DND-41 (cell line): ENCODE results near the gene RAB39B.
"Not testable (repeated sequence)": the region's sequence is repeated elsewhere in the genome, so short reads cannot be mapped to it uniquely, and the experiment has no call there.

Experiments
- ATAC-seq: fragments of 200-7000 bp; cut with Tn5 transposase; 3 replicates; pipeline ENCODE4 v1.9.1; 2021; ENCODE audit warnings: low read depth; ENCODE audit not compliant: insufficient read depth
- DNase-seq: peaks from one replicate; pipeline ENCODE4 v3.0.0-alpha.2; 2020
- H2AFZ ChIP-seq: 2 replicates; pipeline ENCODE4 v1.6.0; 2012; ENCODE audit warnings: low read depth, low read length
- H3K27ac ChIP-seq: 2 replicates; pipeline ENCODE4 v1.5.1; 2012; ENCODE audit warnings: low read length, inconsistent platforms
- H3K27me3 ChIP-seq: fragments of 200-600 bp; sonication (generic); 2 replicates; pipeline ENCODE4 v1.6.0; 2012; ENCODE audit warnings: low read length, mild to moderate bottlenecking, inconsistent platforms; ENCODE audit not compliant: insufficient read depth, poor library complexity
- H3K36me3 ChIP-seq: 2 replicates; pipeline ENCODE4 v1.5.1; 2012; ENCODE audit warnings: low read length, inconsistent platforms; ENCODE audit not compliant: insufficient read depth
- H3K4me1 ChIP-seq: 2 replicates; pipeline ENCODE4 v1.5.1; 2012; ENCODE audit warnings: mild to moderate bottlenecking, low read length; ENCODE audit not compliant: insufficient read depth
- H3K4me2 ChIP-seq: 2 replicates; pipeline ENCODE4 v1.6.0; 2012; ENCODE audit warnings: mild to moderate bottlenecking, moderate library complexity, low read length, inconsistent platforms; ENCODE audit not compliant: insufficient read depth
- H3K4me3 ChIP-seq, 2 experiments: fragments of 200-600 bp in 1 of 2; shearing (Covaris generic) in 1 of 2; 2 replicates each; pipeline ENCODE4 v1.5.1; 2012 to 2016; ENCODE audit warnings: inconsistent platforms in 2 of 2, low read length in 2 of 2, mild to moderate bottlenecking in 2 of 2, low read depth in 1 of 2, moderate library complexity in 1 of 2
- H3K79me2 ChIP-seq: 2 replicates; pipeline ENCODE4 v1.6.0; 2012; ENCODE audit warnings: low read length, inconsistent platforms; ENCODE audit not compliant: insufficient read depth
- H3K9ac ChIP-seq: 2 replicates; pipeline ENCODE4 v1.6.0; 2012; ENCODE audit warnings: low read depth, mild to moderate bottlenecking, inconsistent platforms, low read length, moderate library complexity
- H3K9me3 ChIP-seq: 2 replicates; pipeline ENCODE4 v1.5.1; 2012; ENCODE audit warnings: low read length, moderate library complexity, mild to moderate bottlenecking, inconsistent platforms; ENCODE audit not compliant: insufficient read depth, severe bottlenecking
- H4K20me1 ChIP-seq: 2 replicates; pipeline ENCODE4 v1.6.0; 2012; ENCODE audit warnings: low read length; ENCODE audit not compliant: insufficient read depth
- EZH2 ChIP-seq: IDR thresholded peaks from 3 replicates; pipeline ENCODE4 v1.6.1; 2012; ENCODE audit warnings: borderline replicate concordance, low read depth, mild to moderate bottlenecking, moderate library complexity, low read length, inconsistent platforms; ENCODE audit not compliant: severe bottlenecking
- TF ChIP-seq, protein P1 (sequence below): IDR thresholded peaks from 2 replicates; pipeline ENCODE4 v1.5.1; 2012; ENCODE audit warnings: borderline replicate concordance, low read length, moderate library complexity, mild to moderate bottlenecking; ENCODE audit not compliant: poor library complexity, severe bottlenecking; ENCODE audit errors: extremely low read depth

Gene RAB39B

DNA sequence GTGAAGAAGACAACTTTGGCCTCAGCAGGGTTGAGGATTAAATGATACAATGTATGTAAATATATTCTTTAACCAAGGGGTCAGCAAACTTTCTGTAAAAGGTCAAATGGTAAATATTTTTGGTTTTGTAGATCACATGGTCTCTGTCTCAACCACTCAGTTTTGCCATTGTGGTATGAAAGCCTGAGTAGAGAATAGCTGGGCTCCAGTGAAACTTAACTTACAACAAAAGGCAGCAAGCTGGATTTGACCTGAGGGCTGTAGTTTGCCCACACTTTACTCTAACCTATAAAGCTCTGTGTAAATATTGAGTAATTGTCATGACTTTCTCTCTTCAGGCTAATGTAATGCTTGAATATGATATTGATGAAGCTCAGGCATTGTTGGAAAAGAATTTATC is 28.4 kb downstream of the RAB39B start:
- Histone ChIP-seq H4K20me1 (peaks cover 4% of the 10 kb centered on the region; the same call in 1 of the 2 replicates), H3K79me2 (peaks cover 19% of the 10 kb centered on the region), H3K9ac (no peak overlapping the region), H3K27me3 (no peaks in the 10 kb centered on the region), H2AFZ (no peak overlapping the region), H3K27ac (no peak overlapping the region), H3K4me2 (no peak overlapping the region), H3K4me1 (no peaks in the 10 kb centered on the region), H3K4me3 (no peak overlapping the region), H3K9me3 (no peaks in the 10 kb centered on the region), H3K36me3 (peaks cover 70% of the 10 kb centered on the region)
- ATAC-seq: no peak
- no peak for TF ChIP-seq EZH2
- TF ChIP-seq, protein P1, sequence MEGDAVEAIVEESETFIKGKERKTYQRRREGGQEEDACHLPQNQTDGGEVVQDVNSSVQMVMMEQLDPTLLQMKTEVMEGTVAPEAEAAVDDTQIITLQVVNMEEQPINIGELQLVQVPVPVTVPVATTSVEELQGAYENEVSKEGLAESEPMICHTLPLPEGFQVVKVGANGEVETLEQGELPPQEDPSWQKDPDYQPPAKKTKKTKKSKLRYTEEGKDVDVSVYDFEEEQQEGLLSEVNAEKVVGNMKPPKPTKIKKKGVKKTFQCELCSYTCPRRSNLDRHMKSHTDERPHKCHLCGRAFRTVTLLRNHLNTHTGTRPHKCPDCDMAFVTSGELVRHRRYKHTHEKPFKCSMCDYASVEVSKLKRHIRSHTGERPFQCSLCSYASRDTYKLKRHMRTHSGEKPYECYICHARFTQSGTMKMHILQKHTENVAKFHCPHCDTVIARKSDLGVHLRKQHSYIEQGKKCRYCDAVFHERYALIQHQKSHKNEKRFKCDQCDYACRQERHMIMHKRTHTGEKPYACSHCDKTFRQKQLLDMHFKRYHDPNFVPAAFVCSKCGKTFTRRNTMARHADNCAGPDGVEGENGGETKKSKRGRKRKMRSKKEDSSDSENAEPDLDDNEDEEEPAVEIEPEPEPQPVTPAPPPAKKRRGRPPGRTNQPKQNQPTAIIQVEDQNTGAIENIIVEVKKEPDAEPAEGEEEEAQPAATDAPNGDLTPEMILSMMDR: no peak
- DNase-seq: no peak

DNA sequence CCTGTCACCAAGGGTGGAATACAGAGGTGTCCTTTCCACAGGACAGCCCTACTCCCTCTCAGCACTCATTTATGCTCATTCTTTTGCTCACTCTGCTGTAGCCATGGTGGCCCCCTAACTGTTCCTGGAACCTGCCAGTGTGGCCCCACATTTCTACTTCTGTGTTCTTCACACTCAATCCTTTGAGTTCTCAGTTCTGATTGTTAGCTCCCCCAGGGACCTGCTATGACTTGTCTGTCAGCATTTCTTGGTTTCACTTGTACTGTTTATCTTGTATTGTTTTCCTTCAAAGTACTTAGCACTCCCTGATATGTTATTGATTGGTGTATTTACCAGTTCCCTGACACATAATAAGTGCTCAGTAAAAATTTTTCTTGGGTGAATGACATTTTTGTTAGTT is 33.1 kb downstream of the RAB39B start:
- DNase-seq (no peak), ATAC-seq (no peak)
- no peak overlapping the region for H3K9ac ChIP-seq
- H4K20me1 ChIP-seq: peaks cover 4% of the 10 kb centered on the region; the same call in 1 of the 2 replicates
- peaks cover 80% of the 10 kb centered on the region for H3K36me3 ChIP-seq
- no peaks in the 10 kb centered on the region for H3K9me3 ChIP-seq
- H3K27me3 ChIP-seq: no peaks in the 10 kb centered on the region
- H2AFZ ChIP-seq: no peak overlapping the region
- H3K79me2 ChIP-seq: peaks cover 34% of the 10 kb centered on the region
- no peak overlapping the region for H3K27ac ChIP-seq
- H3K4me3 ChIP-seq: no peak overlapping the region
- H3K4me2 ChIP-seq: no peak overlapping the region
- H3K4me1 ChIP-seq: no peaks in the 10 kb centered on the region
- no peak for TF ChIP-seq EZH2
- TF ChIP-seq, protein P1: no peak

DNA sequence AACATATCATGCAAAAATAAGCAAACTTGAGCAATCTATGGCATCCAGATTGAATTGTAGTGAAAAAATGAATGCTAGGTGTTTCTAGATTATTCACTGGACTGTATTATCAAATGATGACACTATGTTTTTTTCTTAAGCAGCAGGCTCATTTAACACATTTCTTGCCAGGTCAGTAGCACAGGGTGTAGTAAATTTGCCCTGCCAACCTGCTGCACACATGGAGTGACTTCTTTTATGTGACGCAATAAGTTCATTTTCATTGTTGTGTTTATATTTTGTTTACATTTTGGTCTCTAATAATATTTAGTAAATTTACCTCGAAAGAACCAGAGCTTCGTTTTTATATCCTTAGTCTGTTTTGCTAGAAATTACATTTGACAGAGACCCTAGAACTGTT is 38.5 kb downstream of the RAB39B start:
- Histone ChIP-seq H3K4me3 (no peak overlapping the region), H3K9me3 (no peaks in the 10 kb centered on the region), H3K79me2 (peaks cover 45% of the 10 kb centered on the region), H2AFZ (no peak overlapping the region), H3K27ac (no peak overlapping the region), H3K4me1 (no peaks in the 10 kb centered on the region), H3K36me3 (peaks cover 73% of the 10 kb centered on the region), H3K9ac (no peak overlapping the region), H4K20me1 (no peaks in the 10 kb centered on the region), H3K4me2 (no peak overlapping the region), H3K27me3 (no peaks in the 10 kb centered on the region)
- no peak for ATAC-seq
- DNase-seq: no peak
- TF ChIP-seq, protein P1: no peak

DNA sequence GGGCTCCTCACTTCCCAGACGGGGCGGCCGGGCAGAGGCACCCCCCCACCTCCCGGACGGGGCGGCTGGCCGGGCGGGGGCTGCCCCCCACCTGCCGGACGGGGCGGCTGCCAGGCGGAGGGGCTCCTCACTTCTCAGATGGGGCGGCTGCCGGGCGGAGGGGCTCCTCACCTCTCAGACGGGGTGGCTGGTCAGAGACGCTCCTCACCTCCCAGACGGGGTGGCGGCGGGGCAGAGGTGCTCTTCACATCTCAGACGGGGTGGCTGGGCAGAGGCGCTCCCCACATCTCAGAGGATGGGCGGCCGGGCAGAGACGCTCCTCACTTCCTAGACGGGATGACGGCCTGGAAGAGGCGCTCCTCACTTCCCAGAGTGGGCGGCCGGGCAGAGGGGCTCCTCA is 40.5 kb downstream of the RAB39B start:
- not testable (repeated sequence) for H3K4me2 ChIP-seq, H2AFZ ChIP-seq, H4K20me1 ChIP-seq, H3K27ac ChIP-seq, H3K9me3 ChIP-seq, H3K27me3 ChIP-seq, H3K4me3 ChIP-seq, ATAC-seq, H3K4me1 ChIP-seq, H3K9ac ChIP-seq
- Histone ChIP-seq H3K36me3 (peaks cover 64% of the 10 kb centered on the region), H3K79me2 (peaks cover 61% of the 10 kb centered on the region)
- DNase-seq: peak; percentile 4
